ENCODE data around the gene CCDC136. TPM values are rescaled to one million over a fixed set of nuclear protein-coding genes. Genes with fewer than 3 reads are reported as not detected.

CCDC136 gene
- total RNA-seq, 3 donors from 2014 or later, result 6.4 to 9.5 (median 9.4) TPM

- Histone ChIP-seq H3K27ac (peak overlapping the region in 1 of 2 donors; percentile 90), H3K9me3 (no peaks in the 10 kb centered on the region), H3K4me3 (peak overlapping the region; percentile 51 to 85 (median 53)), H3K27me3 (peaks cover 0 to 9% of the 10 kb centered on the region in 2 donors), H3K4me1 (peaks cover 0 to 7% of the 10 kb centered on the region in 2 donors), H3K36me3 (no peaks in the 10 kb centered on the region)
- DNase-seq (ENCODE audit: low spot score in 2 of 2), result no peak
- intact Hi-C loops (cut with DNase I; ENCODE audit: low total_unique reads), result no loop called here
- TF ChIP-seq POLR2A (IDR thresholded peaks at IDR 0.05), result no peak
- TF ChIP-seq POLR2AphosphoS5 (IDR thresholded peaks at IDR 0.05), result no peak
- TF ChIP-seq, protein P1, sequence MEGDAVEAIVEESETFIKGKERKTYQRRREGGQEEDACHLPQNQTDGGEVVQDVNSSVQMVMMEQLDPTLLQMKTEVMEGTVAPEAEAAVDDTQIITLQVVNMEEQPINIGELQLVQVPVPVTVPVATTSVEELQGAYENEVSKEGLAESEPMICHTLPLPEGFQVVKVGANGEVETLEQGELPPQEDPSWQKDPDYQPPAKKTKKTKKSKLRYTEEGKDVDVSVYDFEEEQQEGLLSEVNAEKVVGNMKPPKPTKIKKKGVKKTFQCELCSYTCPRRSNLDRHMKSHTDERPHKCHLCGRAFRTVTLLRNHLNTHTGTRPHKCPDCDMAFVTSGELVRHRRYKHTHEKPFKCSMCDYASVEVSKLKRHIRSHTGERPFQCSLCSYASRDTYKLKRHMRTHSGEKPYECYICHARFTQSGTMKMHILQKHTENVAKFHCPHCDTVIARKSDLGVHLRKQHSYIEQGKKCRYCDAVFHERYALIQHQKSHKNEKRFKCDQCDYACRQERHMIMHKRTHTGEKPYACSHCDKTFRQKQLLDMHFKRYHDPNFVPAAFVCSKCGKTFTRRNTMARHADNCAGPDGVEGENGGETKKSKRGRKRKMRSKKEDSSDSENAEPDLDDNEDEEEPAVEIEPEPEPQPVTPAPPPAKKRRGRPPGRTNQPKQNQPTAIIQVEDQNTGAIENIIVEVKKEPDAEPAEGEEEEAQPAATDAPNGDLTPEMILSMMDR (IDR thresholded peaks at IDR 0.05), result no peak
Measured at GRCh38 chr7:128829391-128830166, 37.8 kb downstream of the CCDC136 start.

DNA sequence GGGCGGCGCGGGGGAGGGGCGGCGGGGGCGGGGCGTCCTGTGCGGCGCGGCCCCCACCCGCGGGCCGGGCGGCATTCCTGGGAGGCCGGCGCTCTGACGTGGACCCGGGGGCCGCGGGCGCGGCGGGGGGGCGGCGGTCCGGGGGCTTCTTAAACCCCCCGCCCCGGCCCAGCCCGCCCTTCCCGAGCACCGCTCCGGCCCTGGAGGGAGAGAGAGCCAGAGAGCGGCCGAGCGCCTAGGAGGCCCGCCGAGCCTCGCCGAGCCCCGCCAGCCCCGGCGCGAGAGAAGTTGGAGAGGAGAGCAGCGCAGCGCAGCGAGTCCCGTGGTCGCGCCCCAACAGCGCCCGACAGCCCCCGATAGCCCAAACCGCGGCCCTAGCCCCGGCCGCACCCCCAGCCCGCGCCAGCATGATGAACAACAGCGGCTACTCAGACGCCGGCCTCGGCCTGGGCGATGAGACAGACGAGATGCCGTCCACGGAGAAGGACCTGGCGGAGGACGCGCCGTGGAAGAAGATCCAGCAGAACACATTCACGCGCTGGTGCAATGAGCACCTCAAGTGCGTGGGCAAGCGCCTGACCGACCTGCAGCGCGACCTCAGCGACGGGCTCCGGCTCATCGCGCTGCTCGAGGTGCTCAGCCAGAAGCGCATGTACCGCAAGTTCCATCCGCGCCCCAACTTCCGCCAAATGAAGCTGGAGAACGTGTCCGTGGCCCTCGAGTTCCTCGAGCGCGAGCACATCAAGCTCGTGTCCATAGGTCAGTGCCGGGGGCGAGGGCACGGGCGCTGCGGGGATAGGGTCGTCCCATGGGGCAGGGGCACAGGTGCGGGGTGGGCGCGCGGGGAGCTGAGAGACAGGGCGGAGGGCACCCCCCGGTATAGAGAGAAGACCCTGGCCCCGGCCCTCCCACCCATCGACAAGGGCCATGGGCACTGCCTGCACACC is 38.7 kb downstream of the CCDC136 start, which contains the start of gene FLNC:
TSS of gene FLNC (plus strand) at position 176 of the 947 bp plus-strand sequence. CDS start at position 408, 232 bp downstream.
- TF ChIP-seq POLR2A (IDR thresholded peaks at IDR 0.05), result no peak
- TF ChIP-seq, protein P1 (IDR thresholded peaks at IDR 0.05), result no peak
- peak in 2 of 3 donors; percentile 23 to 40 for TF ChIP-seq POLR2AphosphoS5 (IDR thresholded peaks at IDR 0.05)
- Histone ChIP-seq H3K4me3 (peak within 1 kb of the TSS; percentile 51 to 85 (median 53)), H3K27ac (peak within 1 kb of the TSS; percentile 33 to 90), H3K36me3 (no peaks in the 10 kb centered on the region), H3K4me1 (peaks cover 0 to 7% of the 10 kb centered on the region in 2 donors), H3K9me3 (no peaks in the 10 kb centered on the region), H3K27me3 (peaks cover 0 to 9% of the 10 kb centered on the region in 2 donors)
- DNase-seq (ENCODE audit: low spot score in 2 of 2), result peak in 1 of 2 donors; percentile 41
- intact Hi-C loops (cut with DNase I; ENCODE audit: low total_unique reads), result no loop called here

GRCh38 chr7:128831178-128831993 is 39.6 kb downstream of the CCDC136 start:
- Histone ChIP-seq H3K4me3 (peak overlapping the region; percentile 51 to 85 (median 53)), H3K27me3 (peaks cover 0 to 9% of the 10 kb centered on the region in 2 donors), H3K36me3 (no peaks in the 10 kb centered on the region), H3K4me1 (peaks cover 0 to 7% of the 10 kb centered on the region in 2 donors), H3K27ac (peak overlapping the region; percentile 33 to 90), H3K9me3 (no peaks in the 10 kb centered on the region)
- intact Hi-C loops (cut with DNase I; ENCODE audit: low total_unique reads), result no loop called here
- TF ChIP-seq POLR2A (IDR thresholded peaks at IDR 0.05) (no peak), POLR2AphosphoS5 (IDR thresholded peaks at IDR 0.05) (no peak)
- TF ChIP-seq, protein P1 (IDR thresholded peaks at IDR 0.05), result no peak
- no peak for DNase-seq (ENCODE audit: low spot score in 2 of 2)

GRCh38 chr7:128831994-128832879 is 40.5 kb downstream of the CCDC136 start:
- H3K36me3 ChIP-seq, result no peaks in the 10 kb centered on the region
- H3K4me3 ChIP-seq, result peak overlapping the region; percentile 51 to 85 (median 53)
- no peaks in the 10 kb centered on the region for H3K9me3 ChIP-seq
- no peak for DNase-seq (ENCODE audit: low spot score in 2 of 2)
- peaks cover 0 to 9% of the 10 kb centered on the region in 2 donors for H3K27me3 ChIP-seq
- TF ChIP-seq, protein P1 (IDR thresholded peaks at IDR 0.05), result no peak
- TF ChIP-seq POLR2AphosphoS5 (IDR thresholded peaks at IDR 0.05), result no peak
- TF ChIP-seq POLR2A (IDR thresholded peaks at IDR 0.05), result no peak
- peaks cover 0 to 7% of the 10 kb centered on the region in 2 donors for H3K4me1 ChIP-seq
- peak overlapping the region; percentile 68 to 90 for H3K27ac ChIP-seq
- intact Hi-C loops (cut with DNase I; ENCODE audit: low total_unique reads), result no loop called here

Measured in breast epithelium (tissue), 4 donors.